ENCODE measurements around the gene SHROOM4. TPM values are rescaled to one million over a fixed set of nuclear protein-coding genes. Genes with fewer than 3 reads are reported as not detected.

Gene SHROOM4
- total RNA-seq, 1 experiment from 2014 or later: 0.19 TPM

- no peak for DNase-seq (ENCODE audit: low spot score)
Measured at GRCh38 chrX:50705042-50705441, 109.0 kb downstream of the SHROOM4 start.

GRCh38 chrX:50704360-50704759, 109.6 kb downstream of the SHROOM4 start:
- DNase-seq (ENCODE audit: low spot score): no peak

- DNase-seq (ENCODE audit: low spot score): no peak
Measured at GRCh38 chrX:50700921-50701320, 113.1 kb downstream of the SHROOM4 start.

- DNase-seq (ENCODE audit: low spot score): no peak
Measured at GRCh38 chrX:50698944-50699343, 115.0 kb downstream of the SHROOM4 start.

GRCh38 chrX:50697691-50698090, 116.3 kb downstream of the SHROOM4 start:
- DNase-seq (ENCODE audit: low spot score): peak; percentile 48

GRCh38 chrX:50691820-50692219, 122.2 kb downstream of the SHROOM4 start:
- DNase-seq (ENCODE audit: low spot score): peak; percentile 38

- no peak for DNase-seq (ENCODE audit: low spot score)
Measured at GRCh38 chrX:50684871-50685270, 129.1 kb downstream of the SHROOM4 start.

- DNase-seq (ENCODE audit: low spot score): no peak
Measured at GRCh38 chrX:50680990-50681389, 133.0 kb downstream of the SHROOM4 start.

- DNase-seq (ENCODE audit: low spot score): no peak
Measured at GRCh38 chrX:50677789-50678188, 136.2 kb downstream of the SHROOM4 start.

GRCh38 chrX:50671661-50672060, 142.3 kb downstream of the SHROOM4 start:
- no peak for DNase-seq (ENCODE audit: low spot score)

GRCh38 chrX:50668860-50669259, 145.1 kb downstream of the SHROOM4 start:
- no peak for DNase-seq (ENCODE audit: low spot score)

GRCh38 chrX:50648156-50648555, 165.8 kb downstream of the SHROOM4 start:
- no peak for DNase-seq (ENCODE audit: low spot score)

GRCh38 chrX:50644496-50644895, 169.5 kb downstream of the SHROOM4 start:
- DNase-seq (ENCODE audit: low spot score): no peak

- no peak for DNase-seq (ENCODE audit: low spot score)
Measured at GRCh38 chrX:50643525-50644137, 170.4 kb downstream of the SHROOM4 start.

- DNase-seq (ENCODE audit: low spot score): no peak
Measured at GRCh38 chrX:50638123-50638522, 175.9 kb downstream of the SHROOM4 start.

- no peak for DNase-seq (ENCODE audit: low spot score)
Measured at GRCh38 chrX:50635817-50636365, 178.1 kb downstream of the SHROOM4 start.

- DNase-seq (ENCODE audit: low spot score): no peak
Measured at GRCh38 chrX:50635162-50635561, 178.8 kb downstream of the SHROOM4 start.

- DNase-seq (ENCODE audit: low spot score): no peak
Measured at GRCh38 chrX:50629774-50630173, 184.2 kb downstream of the SHROOM4 start.

GRCh38 chrX:50627696-50628095, 186.3 kb downstream of the SHROOM4 start:
- no peak for DNase-seq (ENCODE audit: low spot score)

- no peak for DNase-seq (ENCODE audit: low spot score)
Measured at GRCh38 chrX:50626432-50626831, 187.6 kb downstream of the SHROOM4 start.

- no peak for DNase-seq (ENCODE audit: low spot score)
Measured at GRCh38 chrX:50622751-50623150, 191.2 kb downstream of the SHROOM4 start.

GRCh38 chrX:50618788-50619558, 195.0 kb downstream of the SHROOM4 start:
- DNase-seq (ENCODE audit: low spot score): no peak

GRCh38 chrX:50617183-50617582, 196.8 kb downstream of the SHROOM4 start:
- DNase-seq (ENCODE audit: low spot score): no peak
